GM19463 (cell line): ENCODE data around the gene BEND7.
A peak's percentile ranks its signal among the peaks of the same experiment; 100 is the strongest.
"Not testable (repeated sequence)": the region's sequence is repeated elsewhere in the genome, so short reads cannot be mapped to it uniquely, and the experiment has no call there.

Experiments used
- ATAC-seq: cut with Tn5 transposase; IDR thresholded peaks from one replicate; pipeline ENCODE4 v1.9.1; 2021; ENCODE audit warnings: mild to moderate bottlenecking, moderate library complexity; ENCODE audit not compliant: unreplicated experiment

The BEND7 gene

GRCh38 chr10:13483951-13484350, 44.9 kb downstream of the BEND7 start:
- no peak for ATAC-seq

GRCh38 chr10:13483073-13483472, 45.7 kb downstream of the BEND7 start:
- ATAC-seq, result no peak

GRCh38 chr10:13481690-13482089, 47.1 kb downstream of the BEND7 start:
- ATAC-seq, result no peak

- no peak for ATAC-seq
Observed at GRCh38 chr10:13475124-13475523, 53.7 kb downstream of the BEND7 start.

GRCh38 chr10:13473986-13474385, 54.8 kb downstream of the BEND7 start:
- no peak for ATAC-seq

- ATAC-seq, result no peak
Observed at GRCh38 chr10:13472359-13472758, 56.5 kb downstream of the BEND7 start.

- no peak for ATAC-seq
Observed at GRCh38 chr10:13470270-13470669, 58.5 kb downstream of the BEND7 start.

GRCh38 chr10:13462551-13462950, 66.3 kb downstream of the BEND7 start:
- no peak for ATAC-seq

GRCh38 chr10:13458687-13459012, 70.2 kb downstream of the BEND7 start:
- ATAC-seq, result no peak

GRCh38 chr10:13457958-13458686, 70.7 kb downstream of the BEND7 start:
- no peak for ATAC-seq

- ATAC-seq, result no peak
Observed at GRCh38 chr10:13453896-13454295, 74.9 kb downstream of the BEND7 start.

- ATAC-seq, result no peak
Observed at GRCh38 chr10:13450069-13450468, 78.7 kb downstream of the BEND7 start.

GRCh38 chr10:13449296-13449695, 79.5 kb downstream of the BEND7 start:
- no peak for ATAC-seq

- no peak for ATAC-seq
Observed at GRCh38 chr10:13448216-13448615, 80.6 kb downstream of the BEND7 start.

GRCh38 chr10:13445656-13446400, 83.0 kb downstream of the BEND7 start:
- ATAC-seq, result no peak

GRCh38 chr10:13441476-13441875, 87.3 kb downstream of the BEND7 start:
- no peak for ATAC-seq

- ATAC-seq, result peak; percentile 53
Observed at GRCh38 chr10:13440185-13441061, 88.4 kb downstream of the BEND7 start.

GRCh38 chr10:13439313-13440184, 89.3 kb downstream of the BEND7 start:
- no peak for ATAC-seq

GRCh38 chr10:13437026-13437555, 91.7 kb downstream of the BEND7 start:
- no peak for ATAC-seq

- ATAC-seq, result not testable (repeated sequence)
Observed at GRCh38 chr10:13427943-13428342, 100.9 kb downstream of the BEND7 start.
